Activated CD4-positive, alpha-beta T cell treated with anti-CD3 and anti-CD28 coated beads, Interleukin-2, amount 10 ng/mL, durations not matched to agents 7 days and 5 days (primary cell): ENCODE data around the gene CFAP61. TPM values are rescaled to one million over a fixed set of nuclear protein-coding genes. Genes with fewer than 3 reads are reported as not detected.

ENCODE experiments used
- CTCF ChIA-PET: fragments of 350-600 bp; sonication (Branson Sonifier 250); formaldehyde crosslinking; loops from one replicate; lab custom pipeline; 2021; ENCODE audit warnings: antibody characterized with exemption; lab: Charles Lee
- POLR2A ChIA-PET: fragments of 350-600 bp; sonication (Branson Sonifier 250); formaldehyde crosslinking; loops from one replicate; lab custom pipeline; 2021; ENCODE audit warnings: antibody characterized with exemption; lab: Charles Lee
- DNase-seq: peaks from one replicate; pipeline ENCODE4 v3.0.0-alpha.2; 2020
- H3K27ac Mint-ChIP-seq: one replicate; pipeline ENCODE4 v1.8.0; 2021; ENCODE audit warnings: mild to moderate bottlenecking, moderate library complexity, mixed read lengths
- H3K27me3 Mint-ChIP-seq: one replicate; pipeline ENCODE4 v1.8.0; 2021; ENCODE audit warnings: mixed read lengths
- H3K36me3 Mint-ChIP-seq: one replicate; pipeline ENCODE4 v1.8.0; 2021; ENCODE audit warnings: low read depth, mixed read lengths
- H3K4me1 Mint-ChIP-seq: one replicate; pipeline ENCODE4 v1.8.0; 2021; ENCODE audit warnings: mixed read lengths
- H3K4me3 Mint-ChIP-seq: one replicate; pipeline ENCODE4 v1.8.0; 2021; ENCODE audit warnings: mild to moderate bottlenecking, moderate library complexity, mixed read lengths
- H3K9me3 Mint-ChIP-seq: one replicate; pipeline ENCODE4 v1.8.0; 2021; ENCODE audit warnings: mixed read lengths
- total RNA-seq, 2 experiments: library from RNA; stranded (reverse); gene quantifications; one replicate each; pipeline ENCODE4 v1.2.3, GENCODE V29; 2021

The CFAP61 gene
- total RNA-seq, 2 experiments from 2014 or later: not detected

DNA sequence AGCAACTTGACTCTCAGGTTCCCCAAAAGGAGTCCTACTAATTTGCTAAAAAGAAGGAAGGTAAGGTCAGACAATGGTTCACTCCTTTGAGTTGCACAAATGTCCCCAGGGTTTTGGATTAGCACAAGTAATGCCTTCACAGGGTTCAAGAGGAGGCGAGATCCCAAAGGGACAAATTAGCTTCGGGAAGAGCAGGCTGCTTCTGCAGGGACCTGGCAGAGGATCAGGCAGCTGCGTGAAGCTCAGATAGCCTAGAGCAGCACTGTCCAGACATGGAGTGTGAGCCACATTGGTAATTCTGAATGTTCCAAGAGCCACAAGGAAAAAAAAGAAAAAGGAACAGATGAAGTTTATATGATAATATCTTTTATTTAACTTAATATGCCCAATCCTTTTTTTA is 115.4 kb downstream of the CFAP61 start:
- no peak for DNase-seq

DNA sequence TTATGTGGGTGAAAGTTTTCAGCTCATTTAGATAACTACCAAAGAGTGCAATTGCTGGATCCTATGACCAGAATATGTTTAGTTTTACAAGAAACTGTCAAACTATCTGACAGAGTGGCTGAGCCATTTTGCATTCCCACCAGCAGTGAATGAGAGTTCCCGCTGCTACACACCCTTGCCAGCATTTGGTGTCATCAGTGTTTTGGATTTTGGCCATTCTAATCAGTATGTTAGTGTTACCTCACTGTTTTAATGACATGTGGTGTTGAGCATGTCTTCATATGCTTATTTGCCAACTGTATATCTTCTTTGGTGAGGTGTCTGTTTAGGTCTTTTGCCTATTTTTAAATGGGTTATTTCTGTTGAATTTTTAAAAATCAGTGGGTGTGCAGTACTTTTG is 120.9 kb downstream of the CFAP61 start:
- POLR2A ChIA-PET: no interaction called here
- H3K9me3 Mint-ChIP-seq: no peaks in the 10 kb centered on the region
- H3K36me3 Mint-ChIP-seq: no peaks in the 10 kb centered on the region
- no peak overlapping the region for H3K27ac Mint-ChIP-seq
- H3K27me3 Mint-ChIP-seq: peaks cover 2% of the 10 kb centered on the region
- no peaks in the 10 kb centered on the region for H3K4me1 Mint-ChIP-seq
- CTCF ChIA-PET: no interaction called here
- H3K4me3 Mint-ChIP-seq: no peak overlapping the region
- no peak for DNase-seq

More for the DNA sequence above, 115.4 kb downstream of the CFAP61 start:
- ChIA-PET CTCF (no interaction called here), POLR2A (interaction anchor here (0.6 kb wide), 1 partner anchor 861 kb away, joined by 4 read pairs; no protein-coding TSS in a partner anchor)
- Mint-ChIP-seq H3K4me1 (no peaks in the 10 kb centered on the region), H3K4me3 (no peak overlapping the region), H3K36me3 (no peaks in the 10 kb centered on the region), H3K9me3 (peaks cover 2% of the 10 kb centered on the region), H3K27ac (no peak overlapping the region), H3K27me3 (peaks cover 3% of the 10 kb centered on the region)

DNA sequence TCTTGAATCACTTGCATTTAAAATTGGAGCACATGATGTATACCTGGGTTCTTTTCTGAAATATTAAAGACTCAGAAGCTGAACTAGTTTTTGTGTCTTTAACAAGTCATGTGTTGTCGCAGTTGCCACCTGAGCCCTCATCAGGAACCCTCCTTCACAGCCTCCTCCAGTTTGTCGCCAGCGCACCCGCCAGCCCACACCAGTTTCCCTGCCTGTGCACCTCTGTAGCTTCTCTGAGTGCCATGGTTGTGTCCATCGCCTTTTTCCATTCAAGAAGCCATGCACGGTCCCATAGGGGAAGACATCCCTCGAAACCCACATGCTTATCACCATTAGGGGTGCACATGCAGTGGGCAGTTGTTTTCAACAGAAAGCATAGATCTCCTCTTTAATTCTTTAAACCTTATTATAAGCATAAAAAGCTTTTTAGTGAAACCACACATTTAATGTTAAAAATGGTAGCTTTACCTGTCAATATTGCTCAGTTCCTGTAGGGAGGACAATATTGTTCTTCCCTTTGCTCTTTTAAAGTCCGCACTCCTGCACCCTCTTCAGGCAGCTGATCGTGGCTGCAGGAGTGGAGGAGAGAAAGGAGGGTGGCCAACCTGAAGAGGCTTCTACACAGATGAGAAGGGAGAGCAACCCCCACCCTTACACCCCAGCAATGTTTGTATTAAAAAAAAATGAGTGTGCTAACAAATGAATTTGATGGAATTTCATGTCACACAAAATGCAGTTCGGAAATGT is 121.9 kb downstream of the CFAP61 start:
- H3K9me3 Mint-ChIP-seq: no peaks in the 10 kb centered on the region
- no peak for DNase-seq
- ChIA-PET CTCF (no interaction called here), POLR2A (no interaction called here)
- no peaks in the 10 kb centered on the region for H3K36me3 Mint-ChIP-seq
- H3K4me3 Mint-ChIP-seq: no peak overlapping the region
- H3K4me1 Mint-ChIP-seq: no peaks in the 10 kb centered on the region
- H3K27me3 Mint-ChIP-seq: peaks cover 2% of the 10 kb centered on the region
- no peak overlapping the region for H3K27ac Mint-ChIP-seq

DNA sequence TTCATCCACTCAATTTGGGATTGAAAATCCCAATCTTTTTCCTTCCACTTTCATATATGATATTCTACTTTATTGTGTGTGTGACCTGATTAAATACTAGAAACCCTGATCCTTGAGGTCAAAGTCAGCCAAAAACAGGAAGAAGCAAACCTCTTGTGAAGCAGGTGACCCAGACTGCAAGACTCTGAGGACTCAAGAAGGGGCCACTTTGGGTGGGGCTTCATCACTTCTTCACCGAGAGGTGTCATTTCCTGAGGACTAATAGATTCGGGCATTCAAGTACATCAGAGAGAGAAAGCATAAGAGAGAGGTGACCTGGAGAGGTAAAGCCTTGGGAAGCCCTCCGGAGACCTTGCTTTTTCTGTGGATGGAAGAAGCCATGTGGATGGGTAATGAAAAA is 129.0 kb downstream of the CFAP61 start:
- DNase-seq: no peak
- POLR2A ChIA-PET: no interaction called here
- no peaks in the 10 kb centered on the region for H3K4me1 Mint-ChIP-seq
- no peaks in the 10 kb centered on the region for H3K9me3 Mint-ChIP-seq
- CTCF ChIA-PET: no interaction called here
- H3K4me3 Mint-ChIP-seq: no peak overlapping the region
- H3K27ac Mint-ChIP-seq: no peak overlapping the region
- no peaks in the 10 kb centered on the region for H3K27me3 Mint-ChIP-seq
- no peaks in the 10 kb centered on the region for H3K36me3 Mint-ChIP-seq

DNA sequence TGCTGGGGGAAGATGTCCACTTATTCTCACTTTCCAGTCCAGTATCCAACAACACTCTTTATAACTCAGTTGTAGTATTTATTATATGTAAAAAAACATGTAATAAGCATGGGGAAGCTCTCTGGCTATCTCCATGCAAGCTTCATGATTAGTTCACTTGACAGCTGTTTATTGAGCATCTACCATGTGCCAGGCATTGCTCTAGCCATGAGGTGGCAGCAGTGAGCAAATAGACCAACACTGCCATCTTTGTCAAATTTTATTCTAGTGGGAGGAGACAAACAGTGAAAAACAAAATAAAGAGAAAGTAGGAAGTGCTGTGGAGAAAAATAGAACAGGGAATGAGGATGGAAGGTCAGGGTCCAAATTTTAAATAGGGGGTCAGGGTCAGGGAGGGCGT is 131.8 kb downstream of the CFAP61 start:
- Mint-ChIP-seq H3K27ac (no peak overlapping the region), H3K9me3 (no peaks in the 10 kb centered on the region), H3K4me1 (no peaks in the 10 kb centered on the region), H3K27me3 (no peaks in the 10 kb centered on the region), H3K4me3 (no peak overlapping the region), H3K36me3 (no peaks in the 10 kb centered on the region)
- peak; percentile 34 for DNase-seq
- ChIA-PET POLR2A (no interaction called here), CTCF (no interaction called here)

DNA sequence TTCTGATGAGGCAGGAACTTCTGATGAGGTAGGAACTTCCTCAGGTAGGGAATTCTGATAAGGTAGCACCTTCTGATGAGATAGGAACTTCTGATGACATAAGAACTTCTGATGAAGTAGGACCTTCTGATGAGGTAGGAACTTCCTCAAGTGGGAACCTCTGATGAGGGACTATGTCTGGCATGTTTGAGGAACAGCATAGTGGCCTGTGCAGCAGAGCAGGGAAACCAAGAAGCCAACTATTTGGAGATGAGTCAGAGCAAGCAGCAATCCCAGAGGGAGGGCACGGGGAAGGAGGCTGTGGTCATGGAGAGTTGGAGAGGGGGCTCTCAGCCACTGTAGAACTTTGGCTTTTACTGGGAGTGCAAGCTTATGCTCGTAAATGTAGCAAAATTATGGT is 132.4 kb downstream of the CFAP61 start:
- Mint-ChIP-seq H3K4me1 (no peaks in the 10 kb centered on the region), H3K9me3 (no peaks in the 10 kb centered on the region), H3K27me3 (no peaks in the 10 kb centered on the region), H3K36me3 (no peaks in the 10 kb centered on the region), H3K27ac (no peak overlapping the region), H3K4me3 (no peak overlapping the region)
- no peak for DNase-seq
- POLR2A ChIA-PET: no interaction called here
- CTCF ChIA-PET: no interaction called here

DNA sequence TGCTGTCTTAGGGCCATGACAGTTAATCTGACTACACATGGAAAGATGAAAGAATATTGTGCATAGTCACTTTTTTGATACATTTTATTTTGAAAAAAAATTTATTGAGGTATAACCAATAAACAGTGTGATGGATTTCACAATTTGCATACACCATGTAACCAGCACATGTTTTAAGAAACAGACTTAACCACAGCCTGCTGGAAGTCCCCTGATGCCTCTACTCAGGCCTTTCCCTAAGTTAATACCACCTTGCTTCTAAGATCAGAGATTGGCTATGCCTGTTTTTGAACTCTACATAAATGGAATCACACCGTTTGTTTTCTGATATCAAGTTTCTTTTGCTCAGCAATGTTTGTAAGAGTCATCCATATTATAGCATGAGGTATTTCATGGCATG is 136.3 kb downstream of the CFAP61 start:
- no peak overlapping the region for H3K4me3 Mint-ChIP-seq
- no peak for DNase-seq
- H3K36me3 Mint-ChIP-seq: no peaks in the 10 kb centered on the region
- peaks cover 2% of the 10 kb centered on the region for H3K4me1 Mint-ChIP-seq
- H3K27ac Mint-ChIP-seq: no peak overlapping the region
- H3K9me3 Mint-ChIP-seq: no peaks in the 10 kb centered on the region
- ChIA-PET CTCF (no interaction called here), POLR2A (no interaction called here)
- H3K27me3 Mint-ChIP-seq: peaks cover 2% of the 10 kb centered on the region

DNA sequence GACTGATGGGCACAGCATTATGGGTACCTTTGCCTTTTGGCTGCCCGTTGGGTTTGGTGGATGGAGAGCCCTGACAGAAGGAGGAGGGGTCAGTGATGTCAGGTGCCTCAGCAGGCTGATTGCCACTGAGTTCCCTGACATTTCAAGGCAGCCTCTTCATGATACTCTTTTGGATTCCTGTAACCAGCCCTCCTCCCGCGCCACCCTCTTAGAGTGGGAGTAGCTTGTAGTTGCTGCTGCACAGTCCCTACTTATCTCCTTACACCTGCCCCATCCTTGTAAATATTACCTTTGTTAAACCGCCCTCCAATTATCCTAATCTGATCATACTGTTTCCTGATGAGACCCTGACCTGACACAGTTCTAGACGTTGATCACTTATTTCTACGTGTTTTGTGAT is 140.0 kb downstream of the CFAP61 start:
- Mint-ChIP-seq H3K27me3 (peaks cover 4% of the 10 kb centered on the region), H3K4me3 (no peak overlapping the region), H3K27ac (no peak overlapping the region), H3K9me3 (no peaks in the 10 kb centered on the region), H3K36me3 (no peaks in the 10 kb centered on the region), H3K4me1 (peaks cover 2% of the 10 kb centered on the region)
- CTCF ChIA-PET: interaction anchor here (0.6 kb wide), 1 partner anchor 72 kb away, joined by 3 read pairs; no protein-coding TSS in a partner anchor
- POLR2A ChIA-PET: no interaction called here
- no peak for DNase-seq

DNA sequence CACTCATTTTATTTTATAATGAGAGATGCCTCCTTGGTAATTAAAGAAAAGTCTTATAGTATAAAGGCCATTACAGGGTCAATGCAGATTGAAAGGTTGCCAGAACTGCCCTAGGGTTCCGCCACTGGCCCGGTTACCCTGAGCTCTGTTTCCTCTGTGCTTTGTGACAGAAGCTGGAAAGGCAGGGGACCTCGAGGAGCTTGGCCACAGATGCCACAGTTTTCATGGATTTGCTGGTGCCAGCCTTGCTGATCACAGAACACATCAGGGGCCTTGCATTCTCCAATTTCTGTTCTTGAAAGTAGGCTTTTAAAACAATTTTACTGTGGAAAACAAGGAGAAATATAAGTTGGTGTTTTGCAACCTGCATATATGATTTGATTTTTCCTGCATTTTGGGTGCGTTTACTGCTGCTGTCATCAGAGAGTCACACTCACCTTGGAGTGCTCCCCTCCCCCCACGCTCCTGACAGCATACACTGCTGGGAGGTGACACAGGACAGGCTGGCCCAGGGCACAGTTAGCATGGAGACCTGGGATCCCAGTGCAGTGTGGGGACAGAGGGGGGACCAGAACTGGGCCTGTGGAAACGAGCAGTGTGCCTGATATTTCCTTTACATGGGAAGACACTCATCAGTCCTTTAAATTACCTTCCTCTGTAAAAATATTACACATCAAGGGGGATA is 142.8 kb downstream of the CFAP61 start:
- H3K9me3 Mint-ChIP-seq: no peaks in the 10 kb centered on the region
- H3K4me1 Mint-ChIP-seq: peaks cover 2% of the 10 kb centered on the region
- CTCF ChIA-PET: no interaction called here
- peaks cover 5% of the 10 kb centered on the region for H3K27me3 Mint-ChIP-seq
- POLR2A ChIA-PET: no interaction called here
- no peak for DNase-seq
- H3K27ac Mint-ChIP-seq: no peak overlapping the region
- H3K36me3 Mint-ChIP-seq: no peaks in the 10 kb centered on the region
- H3K4me3 Mint-ChIP-seq: no peak overlapping the region

DNA sequence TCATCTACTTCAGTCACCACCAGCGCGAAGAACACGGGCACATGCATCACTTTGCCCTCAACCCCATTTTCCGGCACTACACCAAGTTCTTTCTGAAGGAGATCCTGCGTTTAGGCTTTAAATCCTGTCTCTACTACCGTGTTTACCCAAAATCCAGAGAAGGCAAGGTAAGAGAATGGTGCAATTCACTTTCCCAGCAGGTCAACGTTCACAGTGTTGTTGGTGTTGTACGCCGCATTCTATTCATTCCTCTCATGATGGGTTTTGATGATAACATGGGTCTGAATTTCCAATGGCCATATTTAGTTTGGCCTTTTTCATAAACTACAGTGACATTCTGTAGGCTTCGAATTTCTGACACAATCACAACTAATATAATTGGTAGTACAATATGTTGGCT is 144.3 kb downstream of the CFAP61 start:
- POLR2A ChIA-PET: no interaction called here
- H3K9me3 Mint-ChIP-seq: no peaks in the 10 kb centered on the region

DNA sequence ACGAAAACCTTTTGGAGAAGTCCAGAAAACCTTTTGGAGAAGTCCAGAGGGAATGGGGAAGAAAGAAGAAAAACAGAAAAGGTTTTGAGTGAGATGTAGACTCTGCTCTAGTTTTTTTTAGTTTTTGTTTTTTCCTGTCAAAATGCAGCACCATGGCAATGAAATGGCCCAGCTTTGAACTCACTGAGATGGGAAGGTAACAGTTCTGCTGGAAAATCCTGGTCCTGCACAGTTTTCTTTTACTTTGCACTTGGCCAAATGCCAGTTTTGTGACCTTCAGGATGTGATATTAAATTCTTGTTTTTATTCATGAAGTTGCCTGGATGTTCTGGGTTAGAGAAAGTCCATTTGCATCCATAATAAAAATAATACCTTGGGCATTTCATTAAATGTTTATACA is 145.7 kb downstream of the CFAP61 start:
- peaks cover 3% of the 10 kb centered on the region for H3K27me3 Mint-ChIP-seq
- H3K36me3 Mint-ChIP-seq: no peaks in the 10 kb centered on the region
- no peak overlapping the region for H3K27ac Mint-ChIP-seq
- H3K4me3 Mint-ChIP-seq: no peak overlapping the region
- POLR2A ChIA-PET: no interaction called here
- no peaks in the 10 kb centered on the region for H3K9me3 Mint-ChIP-seq
- CTCF ChIA-PET: no interaction called here
- DNase-seq: no peak
- no peaks in the 10 kb centered on the region for H3K4me1 Mint-ChIP-seq

More for the DNA sequence above, 144.3 kb downstream of the CFAP61 start:
- no peak for DNase-seq
- Mint-ChIP-seq H3K27ac (no peak overlapping the region), H3K4me3 (no peak overlapping the region), H3K36me3 (no peaks in the 10 kb centered on the region), H3K27me3 (peaks cover 5% of the 10 kb centered on the region), H3K4me1 (peaks cover 2% of the 10 kb centered on the region)
- CTCF ChIA-PET: no interaction called here

DNA sequence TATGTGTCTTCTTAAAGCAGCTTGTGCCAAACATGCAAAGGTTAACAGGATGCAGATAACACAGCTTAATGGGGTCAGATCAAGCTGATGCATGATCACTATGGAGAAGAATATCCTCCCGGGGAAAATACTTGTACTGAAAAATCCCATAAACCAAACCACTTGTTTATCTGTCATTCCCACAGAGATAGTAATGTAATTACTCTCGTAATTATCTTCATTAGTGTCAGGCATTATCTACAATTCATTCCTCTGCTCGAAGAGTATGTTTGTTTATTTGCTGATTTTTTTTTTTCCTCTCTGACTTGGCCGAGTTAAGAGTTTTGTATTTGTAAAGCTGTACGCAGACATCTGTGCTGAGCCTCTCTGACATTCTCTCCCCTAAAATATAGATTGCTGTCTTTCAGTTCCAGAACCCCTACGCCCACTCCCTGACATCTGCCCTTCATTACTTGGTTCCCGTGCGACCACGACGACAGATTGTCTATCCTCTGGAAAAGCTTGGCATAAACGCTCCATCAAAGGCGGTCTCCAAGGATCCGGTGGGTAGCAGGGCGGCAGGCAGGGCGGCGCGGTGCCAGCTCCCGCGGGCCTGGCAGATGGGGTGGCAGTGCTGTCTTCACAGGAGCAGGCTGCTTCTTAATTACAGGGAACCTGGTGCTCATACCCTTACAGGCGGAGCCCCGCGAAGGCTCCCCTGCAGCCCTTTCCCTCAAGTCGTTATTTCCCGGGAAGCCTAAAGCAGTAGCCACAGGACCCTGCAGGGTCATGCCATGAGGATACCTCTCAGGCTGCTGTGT is 147.2 kb downstream of the CFAP61 start:
- Mint-ChIP-seq H3K27me3 (peaks cover 3% of the 10 kb centered on the region), H3K9me3 (no peaks in the 10 kb centered on the region), H3K4me1 (no peaks in the 10 kb centered on the region), H3K4me3 (no peak overlapping the region), H3K27ac (no peak overlapping the region), H3K36me3 (no peaks in the 10 kb centered on the region)
- POLR2A ChIA-PET: no interaction called here
- CTCF ChIA-PET: no interaction called here
- DNase-seq: no peak

DNA sequence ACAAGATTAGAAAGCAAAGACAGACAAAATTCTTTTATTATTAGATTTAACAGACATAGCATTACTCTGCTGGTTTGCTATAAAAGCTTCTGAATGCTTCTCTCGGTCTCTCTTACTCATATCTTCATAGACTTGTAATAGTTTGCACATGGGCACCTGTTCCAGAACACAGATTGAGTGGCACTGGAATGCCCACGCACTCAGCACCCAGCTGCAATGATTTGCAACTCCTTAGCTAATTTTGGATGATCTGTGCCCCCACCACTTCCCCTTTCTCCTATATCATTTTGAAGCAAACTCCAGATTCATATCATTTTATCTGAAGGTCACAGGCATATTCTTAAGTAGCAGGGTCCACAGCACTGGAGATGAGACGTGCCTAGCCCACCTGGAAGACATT is 148.8 kb downstream of the CFAP61 start:
- Mint-ChIP-seq H3K27ac (no peak overlapping the region), H3K36me3 (no peaks in the 10 kb centered on the region), H3K4me3 (no peak overlapping the region), H3K4me1 (no peaks in the 10 kb centered on the region), H3K9me3 (no peaks in the 10 kb centered on the region), H3K27me3 (peaks cover 9% of the 10 kb centered on the region)
- DNase-seq: no peak
- ChIA-PET CTCF (no interaction called here), POLR2A (no interaction called here)
